ENCODE measurements around the gene TUBA8.
"Not testable (repeated sequence)": the region's sequence is repeated elsewhere in the genome, so short reads cannot be mapped to it uniquely, and the experiment has no call there.

DNA sequence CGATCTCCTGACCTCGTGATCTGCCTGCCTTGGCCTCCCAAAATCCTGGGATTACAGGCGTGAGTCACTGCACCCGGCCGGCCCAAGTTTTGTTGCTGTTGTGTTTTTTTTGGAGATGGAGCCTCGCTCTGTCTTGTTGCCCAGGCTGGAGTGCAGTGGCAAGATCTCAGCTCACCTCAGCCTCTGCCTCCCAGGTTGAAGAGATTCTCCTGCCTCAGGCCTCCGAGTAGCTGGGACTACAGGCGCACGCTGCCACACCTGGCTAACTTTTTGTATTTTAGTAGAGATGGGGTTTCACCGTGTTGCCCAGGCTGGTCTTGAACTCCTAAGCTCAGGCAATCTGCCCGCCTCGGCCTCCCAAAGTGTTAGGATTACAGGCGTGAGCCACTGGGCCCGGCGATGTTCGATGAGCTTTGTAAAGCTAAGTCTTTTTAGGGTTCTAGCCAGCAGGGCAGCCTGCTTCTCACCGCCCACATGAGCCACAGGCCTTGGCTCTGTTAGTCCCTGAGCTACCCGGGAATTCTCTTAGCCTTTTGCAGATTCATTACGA, 12.9 kb downstream of the TUBA8 start:
- TF ChIP-seq CTCF (IDR thresholded peaks at IDR 0.05); TCF7L2 (IDR thresholded peaks at IDR 0.05; ENCODE audit: low read depth, low read length); REST (IDR thresholded peaks at IDR 0.05; ENCODE audit: insufficient read depth in 1 of 2, low read depth in 2 of 2, low read length in 1 of 2): not testable (repeated sequence)
